NB4 (cell line): Measurements from ENCODE around the gene HPCA.

Source experiments
- DNase-seq: peaks from one replicate; pipeline ENCODE4 v3.0.0; 2010; ENCODE audit warnings: low read depth
- H3K4me3 ChIP-seq: one replicate; pipeline ENCODE4 v1.5.1; 2011; ENCODE audit warnings: mild to moderate bottlenecking, low read depth, low read length, moderate library complexity
- MAX ChIP-seq: IDR thresholded peaks from 2 replicates; pipeline ENCODE4 v1.6.1; 2011; ENCODE audit warnings: low read depth, low read length
- MYC ChIP-seq: IDR thresholded peaks from 2 replicates; pipeline ENCODE4 v1.6.1; 2011; ENCODE audit warnings: low read depth, low read length
- POLR2A ChIP-seq: IDR thresholded peaks from 2 replicates; pipeline ENCODE4 v1.6.1; 2011; ENCODE audit warnings: mild to moderate bottlenecking; ENCODE audit not compliant: insufficient read length; ENCODE audit errors: extremely low read depth
- TF ChIP-seq, protein P1 (sequence below): IDR thresholded peaks from one replicate; pipeline ENCODE4 v1.5.1; 2012; ENCODE audit warnings: low read depth, low read length

Gene HPCA

DNA sequence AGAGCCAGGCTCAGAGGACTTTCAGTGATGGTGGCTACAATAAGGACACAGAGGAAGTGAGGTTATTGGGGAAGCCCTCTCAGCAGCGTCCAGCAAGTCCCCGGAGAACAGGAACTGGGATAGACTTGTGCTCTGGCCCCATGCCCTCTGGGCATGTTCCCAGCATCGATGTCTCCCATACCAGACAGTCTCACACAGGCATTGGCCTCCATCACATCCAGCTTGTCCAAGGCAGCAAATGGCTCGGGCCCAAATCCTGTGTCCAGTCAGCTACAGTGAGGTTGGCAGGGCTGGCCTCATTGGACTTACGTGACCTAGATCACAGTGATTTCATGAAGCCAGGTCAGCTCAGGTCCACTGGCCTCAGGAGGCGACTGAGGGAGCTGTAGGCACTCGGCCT is 34.5 kb downstream of the HPCA start:
- no peak overlapping the region for H3K4me3 ChIP-seq
- DNase-seq = no peak
- TF ChIP-seq POLR2A = no peak
- TF ChIP-seq MYC = no peak
- TF ChIP-seq, protein P1, sequence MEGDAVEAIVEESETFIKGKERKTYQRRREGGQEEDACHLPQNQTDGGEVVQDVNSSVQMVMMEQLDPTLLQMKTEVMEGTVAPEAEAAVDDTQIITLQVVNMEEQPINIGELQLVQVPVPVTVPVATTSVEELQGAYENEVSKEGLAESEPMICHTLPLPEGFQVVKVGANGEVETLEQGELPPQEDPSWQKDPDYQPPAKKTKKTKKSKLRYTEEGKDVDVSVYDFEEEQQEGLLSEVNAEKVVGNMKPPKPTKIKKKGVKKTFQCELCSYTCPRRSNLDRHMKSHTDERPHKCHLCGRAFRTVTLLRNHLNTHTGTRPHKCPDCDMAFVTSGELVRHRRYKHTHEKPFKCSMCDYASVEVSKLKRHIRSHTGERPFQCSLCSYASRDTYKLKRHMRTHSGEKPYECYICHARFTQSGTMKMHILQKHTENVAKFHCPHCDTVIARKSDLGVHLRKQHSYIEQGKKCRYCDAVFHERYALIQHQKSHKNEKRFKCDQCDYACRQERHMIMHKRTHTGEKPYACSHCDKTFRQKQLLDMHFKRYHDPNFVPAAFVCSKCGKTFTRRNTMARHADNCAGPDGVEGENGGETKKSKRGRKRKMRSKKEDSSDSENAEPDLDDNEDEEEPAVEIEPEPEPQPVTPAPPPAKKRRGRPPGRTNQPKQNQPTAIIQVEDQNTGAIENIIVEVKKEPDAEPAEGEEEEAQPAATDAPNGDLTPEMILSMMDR = no peak
- TF ChIP-seq MAX = no peak

DNA sequence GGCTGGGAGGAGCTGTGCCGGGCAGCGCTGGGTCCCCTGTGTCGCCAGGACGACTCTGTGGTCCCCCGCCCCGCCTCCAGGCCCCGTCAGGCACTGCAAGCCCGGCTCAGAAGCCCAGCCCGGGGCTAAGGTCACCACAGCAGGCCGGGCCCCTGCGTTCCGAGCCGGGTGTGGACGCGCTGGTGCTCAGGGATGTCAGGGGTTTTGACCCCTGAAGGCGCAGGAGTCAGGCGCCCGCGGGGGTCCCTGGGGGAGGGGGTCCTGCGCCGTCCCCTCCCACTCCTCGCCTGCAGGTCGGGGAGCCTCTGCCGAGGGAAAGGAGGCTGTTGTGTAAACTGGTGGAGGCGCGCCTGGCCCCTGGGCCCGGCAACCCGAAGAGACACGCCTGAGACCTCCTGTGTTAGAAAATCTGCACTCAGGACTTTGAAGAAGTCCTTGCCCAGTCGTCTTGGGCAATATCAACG is 38.6 kb downstream of the HPCA start:
- TF ChIP-seq POLR2A = no peak
- no peak overlapping the region for H3K4me3 ChIP-seq
- no peak for DNase-seq

DNA sequence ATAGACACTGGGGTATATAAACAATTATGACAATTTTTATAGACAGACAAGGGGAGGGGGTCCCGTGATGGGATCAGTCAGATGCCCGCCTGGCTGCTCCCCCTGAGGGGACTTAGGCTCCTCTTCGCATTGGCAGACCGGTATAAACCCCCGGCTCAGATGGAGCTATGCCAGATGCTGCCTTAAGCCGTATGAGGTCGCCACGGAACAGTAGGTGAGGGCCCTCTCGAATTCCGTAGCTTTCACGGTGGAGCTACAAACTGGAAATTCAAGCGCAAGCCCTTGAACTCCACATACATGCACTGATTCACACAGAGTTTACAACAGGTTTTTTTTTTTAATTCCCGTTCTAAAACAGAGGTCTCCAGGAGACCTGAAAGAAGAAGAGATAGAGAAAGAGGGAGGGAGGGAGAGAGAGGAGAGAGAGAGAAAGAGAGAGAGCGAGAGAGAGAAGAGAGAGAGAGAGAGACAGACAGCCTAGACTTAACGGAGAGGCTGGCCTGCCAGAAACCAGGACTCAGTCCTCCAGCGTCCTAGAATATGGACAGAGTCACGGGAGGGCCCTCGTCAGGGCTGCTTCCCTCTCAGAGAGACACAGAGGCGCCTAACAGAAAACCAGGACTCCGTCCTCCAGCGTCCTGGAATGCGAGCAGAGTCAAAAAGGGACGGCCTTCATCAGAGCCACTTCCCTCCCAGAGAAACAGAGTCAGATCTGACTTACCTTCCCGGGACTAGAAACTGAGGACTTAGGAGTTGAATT is 39.3 kb downstream of the HPCA start:
- no peak overlapping the region for H3K4me3 ChIP-seq
- TF ChIP-seq, protein P1 = no peak
- no peak for TF ChIP-seq POLR2A
- TF ChIP-seq MYC = no peak
- TF ChIP-seq MAX = no peak
- DNase-seq = no peak

DNA sequence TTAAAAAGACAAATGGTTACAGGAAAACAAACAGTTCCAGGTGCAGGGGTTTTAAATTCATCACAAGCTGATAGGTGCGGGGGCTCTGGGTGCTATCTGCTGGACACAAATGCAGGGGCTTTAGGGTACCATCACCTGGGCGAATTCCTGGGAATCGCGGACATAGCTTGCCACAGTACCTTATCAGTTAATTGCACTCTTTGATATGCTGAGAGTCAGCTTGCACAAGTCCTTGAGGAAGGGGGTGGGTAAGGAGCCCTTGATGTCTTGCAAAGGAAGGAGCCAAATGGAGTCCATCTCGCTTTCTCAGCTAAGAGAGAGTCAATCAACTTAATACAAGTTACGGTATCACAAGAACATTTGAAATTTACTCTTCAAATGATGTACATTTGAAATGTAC is 40.3 kb downstream of the HPCA start:
- TF ChIP-seq POLR2A (no peak), MAX (no peak), MYC (no peak)
- TF ChIP-seq, protein P1 = no peak
- no peak overlapping the region for H3K4me3 ChIP-seq
- no peak for DNase-seq

GRCh38 chr1:32927441-32927840 is 41.1 kb downstream of the HPCA start:
- no peak for TF ChIP-seq MAX
- TF ChIP-seq MYC = no peak
- no peak for TF ChIP-seq POLR2A
- TF ChIP-seq, protein P1 = no peak
- DNase-seq = no peak
- H3K4me3 ChIP-seq = no peak overlapping the region

- no peak for DNase-seq
- H3K4me3 ChIP-seq = no peak overlapping the region
- TF ChIP-seq MYC = no peak
- TF ChIP-seq POLR2A = no peak
- no peak for TF ChIP-seq MAX
- TF ChIP-seq, protein P1 = no peak
These were observed 42.0 kb downstream of the HPCA start for GRCh38 chr1:32928285-32928684.
